Measurements from ENCODE around the gene ZRANB3.

- TF ChIP-seq TEAD4 (CRISPR knock-in tag; IDR thresholded peaks at IDR 0.05) (no peak), NR1H2 (CRISPR knock-in tag; IDR thresholded peaks at IDR 0.05) (no peak), ZNF219 (CRISPR knock-in tag; IDR thresholded peaks at IDR 0.05; ENCODE audit: borderline replicate concordance) (no peak), ATF2 (CRISPR knock-in tag; IDR thresholded peaks at IDR 0.05; ENCODE audit: borderline replicate concordance, low read depth) (no peak), CREB1 (CRISPR knock-in tag; IDR thresholded peaks at IDR 0.05) (no peak), MXD4 (CRISPR knock-in tag; IDR thresholded peaks at IDR 0.05; ENCODE audit: borderline replicate concordance) (no peak), GABPB1 (CRISPR knock-in tag; IDR thresholded peaks at IDR 0.05) (no peak), GRHL2 (CRISPR knock-in tag; IDR thresholded peaks at IDR 0.05; ENCODE audit: insufficient replicate concordance, severe bottlenecking) (no peak), RELA (CRISPR knock-in tag; IDR thresholded peaks at IDR 0.05; ENCODE audit: borderline replicate concordance) (no peak), SP1 (CRISPR knock-in tag; conservative IDR thresholded peaks at IDR 0.05) (no peak), ERG (CRISPR knock-in tag; IDR thresholded peaks at IDR 0.05) (no peak)
- TF ChIP-seq, protein P1, sequence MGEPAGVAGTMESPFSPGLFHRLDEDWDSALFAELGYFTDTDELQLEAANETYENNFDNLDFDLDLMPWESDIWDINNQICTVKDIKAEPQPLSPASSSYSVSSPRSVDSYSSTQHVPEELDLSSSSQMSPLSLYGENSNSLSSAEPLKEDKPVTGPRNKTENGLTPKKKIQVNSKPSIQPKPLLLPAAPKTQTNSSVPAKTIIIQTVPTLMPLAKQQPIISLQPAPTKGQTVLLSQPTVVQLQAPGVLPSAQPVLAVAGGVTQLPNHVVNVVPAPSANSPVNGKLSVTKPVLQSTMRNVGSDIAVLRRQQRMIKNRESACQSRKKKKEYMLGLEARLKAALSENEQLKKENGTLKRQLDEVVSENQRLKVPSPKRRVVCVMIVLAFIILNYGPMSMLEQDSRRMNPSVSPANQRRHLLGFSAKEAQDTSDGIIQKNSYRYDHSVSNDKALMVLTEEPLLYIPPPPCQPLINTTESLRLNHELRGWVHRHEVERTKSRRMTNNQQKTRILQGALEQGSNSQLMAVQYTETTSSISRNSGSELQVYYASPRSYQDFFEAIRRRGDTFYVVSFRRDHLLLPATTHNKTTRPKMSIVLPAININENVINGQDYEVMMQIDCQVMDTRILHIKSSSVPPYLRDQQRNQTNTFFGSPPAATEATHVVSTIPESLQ (CRISPR knock-in tag; IDR thresholded peaks at IDR 0.05): no peak
- TF ChIP-seq, protein P2, sequence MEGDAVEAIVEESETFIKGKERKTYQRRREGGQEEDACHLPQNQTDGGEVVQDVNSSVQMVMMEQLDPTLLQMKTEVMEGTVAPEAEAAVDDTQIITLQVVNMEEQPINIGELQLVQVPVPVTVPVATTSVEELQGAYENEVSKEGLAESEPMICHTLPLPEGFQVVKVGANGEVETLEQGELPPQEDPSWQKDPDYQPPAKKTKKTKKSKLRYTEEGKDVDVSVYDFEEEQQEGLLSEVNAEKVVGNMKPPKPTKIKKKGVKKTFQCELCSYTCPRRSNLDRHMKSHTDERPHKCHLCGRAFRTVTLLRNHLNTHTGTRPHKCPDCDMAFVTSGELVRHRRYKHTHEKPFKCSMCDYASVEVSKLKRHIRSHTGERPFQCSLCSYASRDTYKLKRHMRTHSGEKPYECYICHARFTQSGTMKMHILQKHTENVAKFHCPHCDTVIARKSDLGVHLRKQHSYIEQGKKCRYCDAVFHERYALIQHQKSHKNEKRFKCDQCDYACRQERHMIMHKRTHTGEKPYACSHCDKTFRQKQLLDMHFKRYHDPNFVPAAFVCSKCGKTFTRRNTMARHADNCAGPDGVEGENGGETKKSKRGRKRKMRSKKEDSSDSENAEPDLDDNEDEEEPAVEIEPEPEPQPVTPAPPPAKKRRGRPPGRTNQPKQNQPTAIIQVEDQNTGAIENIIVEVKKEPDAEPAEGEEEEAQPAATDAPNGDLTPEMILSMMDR (IDR thresholded peaks at IDR 0.05): no peak
- TF ChIP-seq, protein P3, sequence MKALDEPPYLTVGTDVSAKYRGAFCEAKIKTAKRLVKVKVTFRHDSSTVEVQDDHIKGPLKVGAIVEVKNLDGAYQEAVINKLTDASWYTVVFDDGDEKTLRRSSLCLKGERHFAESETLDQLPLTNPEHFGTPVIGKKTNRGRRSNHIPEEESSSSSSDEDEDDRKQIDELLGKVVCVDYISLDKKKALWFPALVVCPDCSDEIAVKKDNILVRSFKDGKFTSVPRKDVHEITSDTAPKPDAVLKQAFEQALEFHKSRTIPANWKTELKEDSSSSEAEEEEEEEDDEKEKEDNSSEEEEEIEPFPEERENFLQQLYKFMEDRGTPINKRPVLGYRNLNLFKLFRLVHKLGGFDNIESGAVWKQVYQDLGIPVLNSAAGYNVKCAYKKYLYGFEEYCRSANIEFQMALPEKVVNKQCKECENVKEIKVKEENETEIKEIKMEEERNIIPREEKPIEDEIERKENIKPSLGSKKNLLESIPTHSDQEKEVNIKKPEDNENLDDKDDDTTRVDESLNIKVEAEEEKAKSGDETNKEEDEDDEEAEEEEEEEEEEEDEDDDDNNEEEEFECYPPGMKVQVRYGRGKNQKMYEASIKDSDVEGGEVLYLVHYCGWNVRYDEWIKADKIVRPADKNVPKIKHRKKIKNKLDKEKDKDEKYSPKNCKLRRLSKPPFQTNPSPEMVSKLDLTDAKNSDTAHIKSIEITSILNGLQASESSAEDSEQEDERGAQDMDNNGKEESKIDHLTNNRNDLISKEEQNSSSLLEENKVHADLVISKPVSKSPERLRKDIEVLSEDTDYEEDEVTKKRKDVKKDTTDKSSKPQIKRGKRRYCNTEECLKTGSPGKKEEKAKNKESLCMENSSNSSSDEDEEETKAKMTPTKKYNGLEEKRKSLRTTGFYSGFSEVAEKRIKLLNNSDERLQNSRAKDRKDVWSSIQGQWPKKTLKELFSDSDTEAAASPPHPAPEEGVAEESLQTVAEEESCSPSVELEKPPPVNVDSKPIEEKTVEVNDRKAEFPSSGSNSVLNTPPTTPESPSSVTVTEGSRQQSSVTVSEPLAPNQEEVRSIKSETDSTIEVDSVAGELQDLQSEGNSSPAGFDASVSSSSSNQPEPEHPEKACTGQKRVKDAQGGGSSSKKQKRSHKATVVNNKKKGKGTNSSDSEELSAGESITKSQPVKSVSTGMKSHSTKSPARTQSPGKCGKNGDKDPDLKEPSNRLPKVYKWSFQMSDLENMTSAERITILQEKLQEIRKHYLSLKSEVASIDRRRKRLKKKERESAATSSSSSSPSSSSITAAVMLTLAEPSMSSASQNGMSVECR (CRISPR knock-in tag; IDR thresholded peaks at IDR 0.05; ENCODE audit: borderline replicate concordance): no peak
These were observed 409.9 kb downstream of the ZRANB3 start for GRCh38 chr2:135121016-135121657.
